ENCODE measurements around the gene ILRUN.
"Not testable (repeated sequence)": the region's sequence is repeated elsewhere in the genome, so short reads cannot be mapped to it uniquely, and the experiment has no call there.

The ILRUN gene

DNA sequence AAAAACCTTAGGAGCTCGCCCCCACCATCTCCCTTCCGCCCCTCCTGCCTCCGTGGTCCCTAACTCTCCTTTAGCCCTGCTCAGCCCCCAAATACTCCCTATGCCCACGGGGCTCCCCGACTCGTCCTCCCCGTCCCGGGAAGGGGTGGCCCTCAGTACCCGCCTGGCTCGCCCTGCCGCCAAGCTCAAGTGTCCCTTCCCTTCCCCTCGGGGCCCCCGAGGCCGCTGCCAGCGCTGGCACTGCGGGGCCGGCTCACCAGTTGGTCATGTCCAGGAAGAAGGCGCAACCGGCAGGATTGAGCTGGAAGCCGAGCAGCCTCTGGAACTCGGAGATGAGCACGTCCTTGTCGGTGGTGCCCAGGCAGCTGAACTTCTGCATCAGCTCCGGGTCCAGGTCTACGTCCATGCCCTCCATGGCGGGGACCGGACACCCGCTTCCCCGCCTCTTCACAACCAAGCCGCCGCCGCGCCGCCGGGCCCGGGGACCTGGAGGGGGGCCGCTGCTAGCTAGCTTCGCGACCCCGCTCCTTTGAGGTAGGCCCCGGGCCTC lies 303 bp downstream of the ILRUN start:
- no peak for DNase-seq

DNA sequence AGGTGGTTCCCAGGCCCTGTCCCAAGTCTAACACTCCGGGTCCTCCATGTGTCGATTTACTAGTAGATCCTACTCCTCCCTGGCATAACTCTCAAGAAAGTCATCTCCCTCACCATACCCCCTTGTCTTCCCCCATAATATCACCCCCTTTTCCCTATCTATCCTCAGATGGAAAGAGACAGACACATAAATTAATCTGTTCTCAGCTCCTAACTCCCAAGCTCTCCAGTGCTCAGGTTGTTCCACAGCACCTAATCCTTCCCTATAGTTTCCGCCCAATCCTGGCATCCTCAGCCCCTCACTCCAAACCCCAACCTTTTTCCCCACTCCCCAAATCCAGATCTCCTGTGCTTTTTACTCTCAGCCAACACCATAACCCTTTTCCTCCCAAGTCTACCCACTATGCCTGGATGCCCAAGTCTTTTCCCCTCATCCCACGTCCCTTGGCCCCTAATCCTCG lies 808 bp downstream of the ILRUN start:
- DNase-seq = no peak

DNA sequence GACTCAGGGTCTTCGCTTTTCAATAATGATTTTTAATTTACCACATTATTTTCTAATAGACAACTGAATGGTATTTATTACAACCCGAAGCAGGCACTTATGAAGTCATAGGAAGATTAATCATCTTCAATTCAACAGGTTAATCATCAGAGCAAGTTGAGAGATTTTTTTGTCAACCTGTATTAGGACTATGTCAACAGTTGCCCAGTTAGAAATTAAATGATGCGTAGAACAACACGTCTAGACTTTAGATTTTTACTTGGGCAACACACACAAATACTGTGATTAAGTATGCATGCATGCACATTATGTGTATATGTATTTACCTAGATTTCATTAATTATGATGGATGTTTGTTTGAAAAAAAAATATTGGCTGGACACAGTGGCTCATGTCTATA lies 4.3 kb downstream of the ILRUN start:
- no peak for DNase-seq

DNA sequence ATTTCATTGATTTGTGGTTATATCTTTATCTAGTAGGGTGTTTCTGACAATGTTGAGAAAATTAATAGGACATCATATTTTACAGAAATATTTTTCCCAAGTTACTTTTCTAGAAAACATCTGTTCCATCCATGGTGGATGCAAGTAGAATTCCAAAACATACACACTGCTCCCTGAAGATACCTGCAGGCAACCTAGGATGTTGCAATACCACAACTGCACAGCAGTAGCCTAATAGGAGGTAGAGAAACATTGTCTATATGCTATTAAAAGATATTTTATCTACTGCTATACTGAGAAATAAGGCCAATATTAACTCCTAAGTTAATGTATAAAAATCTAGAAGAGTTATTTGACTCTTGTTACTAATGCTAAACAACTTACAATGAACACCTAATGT lies 6.8 kb downstream of the ILRUN start:
- DNase-seq = no peak

DNA sequence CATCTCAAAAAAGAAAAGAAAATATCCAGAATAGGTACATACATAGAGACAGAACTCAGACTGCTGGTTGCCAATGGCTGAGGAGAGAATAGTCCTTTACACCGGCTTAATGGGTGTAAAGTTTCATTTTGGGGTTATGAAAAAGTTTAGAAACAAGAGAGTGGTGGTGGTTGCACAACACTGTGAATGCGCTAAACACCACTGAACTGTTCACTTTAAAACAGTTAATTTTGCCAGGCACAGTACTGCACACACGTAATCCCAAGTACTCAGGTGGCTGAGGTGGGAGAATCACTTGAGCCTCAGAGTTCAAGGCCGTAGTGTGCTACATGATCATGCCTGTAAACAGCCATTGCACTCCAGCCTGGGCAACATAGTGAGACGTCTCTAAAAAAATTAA lies 7.6 kb downstream of the ILRUN start:
- DNase-seq = no peak

DNA sequence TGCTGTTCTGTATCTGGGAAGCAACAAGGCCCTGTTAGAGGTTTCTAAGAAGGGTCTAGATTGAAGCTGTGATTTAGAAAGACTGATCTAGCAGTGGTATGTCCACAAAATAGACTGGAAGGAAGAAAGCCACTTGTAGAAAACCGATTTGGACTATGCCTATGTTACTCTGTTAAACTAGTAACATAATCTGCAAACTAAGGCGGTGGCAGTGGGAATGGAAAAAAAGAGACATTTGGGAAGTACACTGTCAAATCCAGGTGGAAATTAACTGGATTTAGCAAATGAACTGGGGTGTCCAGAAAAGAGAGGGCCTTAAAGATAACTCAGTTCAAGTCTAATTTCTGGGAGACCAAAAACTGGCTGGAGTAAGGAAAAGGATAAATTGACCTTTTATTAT lies 11.6 kb downstream of the ILRUN start:
- DNase-seq = no peak

DNA sequence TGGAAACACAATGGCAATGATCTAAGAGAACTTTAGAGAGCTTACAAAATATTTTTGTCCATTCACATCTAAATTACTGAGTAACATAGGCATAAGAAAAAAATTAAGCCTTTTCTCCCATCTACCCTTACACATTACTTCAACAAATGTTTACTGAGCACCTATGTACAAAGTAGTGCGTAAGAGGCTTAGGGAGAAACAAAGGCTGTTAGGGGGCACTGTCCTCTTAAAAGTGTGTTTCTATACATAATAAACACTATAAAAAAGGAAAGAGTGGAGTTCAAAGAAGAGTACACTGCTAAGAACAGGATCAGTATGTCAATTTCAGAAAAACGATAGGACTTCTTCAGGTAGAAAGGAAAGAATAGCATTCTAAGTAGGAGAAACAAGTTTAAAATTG lies 12.2 kb downstream of the ILRUN start:
- no peak for DNase-seq

DNA sequence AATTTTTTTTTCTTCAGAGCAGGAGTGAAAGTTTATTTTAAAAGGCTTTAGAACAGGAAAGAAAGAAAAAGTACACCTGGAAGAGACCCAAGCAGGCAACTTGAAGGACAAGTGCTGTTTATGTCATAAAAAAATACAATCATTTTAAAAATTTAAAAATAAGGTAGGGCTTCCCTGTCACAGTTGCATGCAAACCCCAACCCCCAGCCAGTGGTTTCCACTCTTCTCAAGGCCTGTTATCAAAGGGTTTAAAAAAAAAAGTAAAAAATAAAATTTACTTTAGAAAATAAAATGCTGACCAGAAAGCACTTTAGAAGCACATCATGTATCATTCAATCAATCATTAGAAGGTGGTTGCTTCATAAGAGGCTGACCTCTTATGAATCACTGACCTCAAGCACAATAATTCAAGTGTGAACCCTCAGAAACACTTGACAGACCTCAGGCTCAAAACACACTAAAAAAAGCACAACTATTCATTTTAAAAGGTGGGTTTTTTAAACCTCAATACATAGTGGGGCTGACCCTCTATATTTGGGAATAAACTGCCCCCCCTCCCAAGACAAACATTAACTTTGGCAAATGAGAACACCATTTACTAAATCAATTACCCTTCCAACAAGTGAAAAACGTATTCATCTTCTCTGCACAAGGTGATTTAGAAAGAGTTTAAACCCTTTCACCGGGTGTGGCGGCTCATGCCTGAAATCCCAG lies 15.6 kb downstream of the ILRUN start:
- no peak for DNase-seq

DNA sequence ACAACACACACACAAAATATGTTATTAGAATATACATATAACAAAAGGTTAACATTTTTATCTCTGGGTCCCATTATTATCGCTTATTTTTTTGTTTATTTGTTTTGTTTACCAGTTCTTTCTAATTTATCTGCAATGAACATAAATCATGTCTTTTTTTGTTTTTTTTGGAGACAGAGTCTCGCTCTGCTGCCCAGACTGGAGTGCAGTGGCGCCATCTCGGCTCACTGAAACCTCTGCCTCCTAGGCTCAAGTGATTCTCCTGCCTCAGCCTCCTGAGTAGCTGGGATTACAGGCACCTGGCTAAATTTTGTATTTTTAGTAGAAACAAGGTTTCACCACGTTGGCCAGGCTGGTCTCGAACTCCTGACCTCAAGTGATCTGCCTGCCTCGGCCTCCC lies 16.3 kb downstream of the ILRUN start:
- not testable (repeated sequence) for DNase-seq

DNA sequence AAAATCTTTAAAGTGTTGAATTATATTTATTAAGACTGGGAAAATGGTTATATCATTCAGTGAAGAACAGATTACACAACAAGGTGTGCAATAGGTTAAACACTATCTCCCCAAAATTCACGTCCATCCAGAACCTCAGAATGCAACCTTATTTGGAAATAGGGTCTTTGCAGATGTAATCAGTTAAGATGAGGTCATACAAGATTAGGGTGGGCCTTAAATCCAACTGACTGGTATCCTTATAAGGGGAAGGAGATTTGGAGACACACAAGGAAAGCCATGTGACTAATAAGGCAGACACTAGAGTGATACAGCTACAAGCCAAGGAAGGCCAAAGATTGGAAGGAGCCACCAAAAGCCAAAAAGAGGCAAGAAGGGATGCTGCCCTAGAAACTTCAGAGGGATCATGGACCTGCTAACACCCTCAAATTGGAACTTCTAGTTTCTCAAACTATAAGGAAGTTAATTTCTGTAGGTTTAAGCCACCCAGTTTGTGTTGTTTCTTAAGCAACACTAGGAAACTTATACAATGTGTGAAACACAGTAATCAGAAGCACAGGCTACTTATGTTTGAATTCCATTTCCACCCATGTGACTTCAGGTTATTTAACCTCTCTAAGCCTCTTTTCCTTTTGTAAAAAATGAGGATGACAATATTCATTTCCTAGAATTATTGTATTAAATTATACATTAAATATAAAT lies 16.9 kb downstream of the ILRUN start:
- no peak for DNase-seq

DNA sequence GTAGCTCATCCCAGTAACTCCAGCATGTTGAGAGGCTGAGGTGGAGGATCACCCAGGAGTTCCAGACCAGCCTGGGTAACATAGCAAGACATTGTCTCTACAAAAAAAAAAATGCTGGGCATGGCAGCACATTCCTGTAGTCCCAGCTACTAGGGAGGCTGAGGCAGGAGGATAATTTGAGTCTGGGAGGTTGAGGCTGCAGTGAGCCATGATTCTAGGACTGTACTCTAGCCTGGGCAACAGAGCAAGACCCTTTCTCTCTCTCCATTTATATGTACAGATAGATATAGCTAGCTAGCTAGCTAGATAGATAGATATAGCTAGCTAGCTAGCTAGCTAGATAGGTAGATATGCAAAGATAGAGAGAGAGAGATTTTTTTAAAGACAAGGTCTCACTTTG lies 20.4 kb downstream of the ILRUN start:
- no peak for DNase-seq

DNA sequence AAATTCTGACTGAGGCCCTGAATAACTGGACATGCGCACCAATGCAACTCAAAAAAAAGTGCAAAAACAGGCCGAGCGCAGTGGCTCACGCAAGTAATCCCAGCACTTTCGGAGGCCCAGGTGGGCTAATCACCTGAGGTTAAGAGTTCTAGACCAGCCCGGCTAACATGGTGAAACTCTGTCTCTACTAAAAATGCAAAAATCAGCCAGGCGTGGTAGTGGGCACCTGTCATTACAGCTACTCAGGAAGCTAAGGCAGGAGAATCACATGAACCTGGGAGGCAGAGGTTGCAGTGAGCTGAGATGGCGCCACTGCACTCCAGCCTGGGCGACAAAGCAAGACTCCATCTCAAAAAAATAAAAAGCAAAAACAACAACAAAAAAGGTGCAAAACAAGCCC lies 21.6 kb downstream of the ILRUN start:
- not testable (repeated sequence) for DNase-seq

DNA sequence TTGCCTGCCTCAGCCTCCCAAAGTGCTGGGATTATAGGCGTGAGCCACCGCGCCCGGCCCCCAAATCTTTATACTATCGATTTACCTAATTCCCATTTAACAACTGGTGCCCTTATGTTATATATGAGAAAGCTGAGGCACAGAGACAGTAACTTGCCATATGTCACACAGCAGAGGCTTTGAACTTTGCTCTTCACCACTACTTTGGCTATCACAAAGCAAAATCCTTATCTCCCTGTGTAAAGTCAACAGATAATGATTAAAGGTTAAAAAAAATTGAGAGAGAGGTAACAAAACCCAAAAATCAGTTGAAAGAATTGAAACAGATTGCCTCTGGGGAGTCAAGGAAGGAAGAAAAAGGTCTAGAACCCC lies 22.3 kb downstream of the ILRUN start:
- no peak for DNase-seq

DNA sequence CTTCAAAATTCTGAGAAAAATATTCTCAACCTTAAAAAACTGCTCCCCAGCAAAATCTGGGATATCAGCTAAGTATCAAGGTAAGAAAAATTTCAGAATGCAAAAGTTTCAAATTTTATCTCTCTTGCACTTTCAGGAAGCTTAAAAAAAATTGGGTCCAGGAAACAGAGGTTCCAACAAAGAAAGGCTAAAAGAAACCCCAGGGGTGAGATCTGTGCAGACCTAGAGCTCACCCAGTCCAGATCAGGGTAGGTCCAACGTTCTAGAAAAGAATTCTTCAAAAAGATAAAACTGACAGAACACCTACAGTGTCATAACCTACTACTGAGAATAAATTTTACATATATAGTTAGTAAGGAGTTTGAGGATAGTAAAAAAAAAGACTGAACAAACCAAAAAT lies 23.5 kb downstream of the ILRUN start:
- DNase-seq = no peak

DNA sequence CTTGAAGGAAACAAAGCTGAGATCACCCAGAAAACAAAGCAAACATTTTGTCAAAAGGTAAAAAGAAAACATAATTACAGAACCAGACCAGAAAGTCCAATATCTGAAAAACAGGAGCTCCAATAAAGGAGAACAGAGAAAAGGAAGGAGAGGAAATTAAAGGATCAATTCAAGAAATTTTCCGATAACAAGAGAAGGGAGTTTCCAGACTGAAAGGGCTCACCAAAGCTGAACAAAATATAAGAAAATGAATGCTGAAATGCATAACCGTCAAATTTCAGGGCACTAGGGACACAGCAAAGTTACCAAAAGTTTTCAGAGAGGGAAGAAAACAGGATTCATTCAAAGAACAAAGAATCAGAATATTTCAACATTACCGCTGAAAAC lies 23.9 kb downstream of the ILRUN start:
- no peak for DNase-seq

DNA sequence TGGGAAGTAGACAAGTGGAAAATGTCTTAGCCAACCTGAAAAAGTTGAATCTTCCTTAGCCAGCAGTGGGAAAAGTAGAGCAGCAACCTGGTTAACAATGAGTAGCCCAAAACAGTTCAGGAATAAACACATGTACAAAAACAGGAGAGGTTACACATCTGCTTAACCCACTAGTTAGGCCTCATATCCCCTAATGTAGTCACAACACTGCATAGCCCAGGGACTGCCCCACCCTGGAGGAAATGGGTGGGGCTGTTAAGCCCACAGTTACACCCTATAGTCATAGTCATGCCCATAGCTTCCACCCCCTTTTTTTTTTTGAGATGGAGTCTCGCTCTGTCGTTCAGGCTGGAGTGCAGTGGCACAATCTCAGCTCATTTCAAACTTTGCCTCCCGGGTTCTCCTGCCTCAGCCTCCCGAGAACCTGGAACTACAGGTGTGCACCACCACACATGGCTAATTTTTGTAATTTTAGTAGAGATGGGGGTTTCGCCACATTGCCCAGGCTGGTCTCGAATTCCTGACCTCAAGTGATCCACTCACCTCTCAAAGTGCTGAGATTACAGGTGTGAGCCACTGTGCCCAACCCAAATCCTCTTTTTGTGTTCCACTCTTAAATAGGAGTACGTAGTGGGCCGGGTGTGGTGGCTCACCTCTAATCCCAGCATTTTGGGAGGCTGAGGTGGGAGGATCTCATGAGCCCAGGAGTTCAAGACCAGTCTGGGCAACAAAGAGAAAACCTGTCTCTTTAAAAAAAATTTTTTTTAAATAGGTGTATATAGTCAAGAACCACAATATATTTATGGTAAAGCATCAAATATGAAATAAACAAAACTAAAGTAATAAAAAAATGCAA lies 24.5 kb downstream of the ILRUN start:
- DNase-seq = no peak

DNA sequence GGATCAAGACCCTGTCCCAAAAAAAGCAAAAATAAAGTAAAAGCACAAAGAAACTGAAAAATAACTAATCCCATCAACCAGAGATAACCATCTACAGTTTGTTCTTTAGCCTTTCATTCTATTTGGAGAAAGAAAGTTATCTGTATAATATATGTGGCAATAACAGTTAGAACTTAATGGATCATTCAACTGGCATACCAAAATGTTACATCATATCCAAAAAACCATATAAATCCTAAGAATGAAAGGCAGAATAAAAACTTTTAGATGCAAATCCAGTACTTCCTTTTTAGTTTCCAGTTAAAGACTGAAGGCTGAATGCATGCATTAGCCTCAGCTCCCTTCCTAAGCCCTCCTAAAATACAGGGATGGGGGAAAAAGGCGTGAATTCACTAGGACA lies 25.2 kb downstream of the ILRUN start:
- DNase-seq = no peak

DNA sequence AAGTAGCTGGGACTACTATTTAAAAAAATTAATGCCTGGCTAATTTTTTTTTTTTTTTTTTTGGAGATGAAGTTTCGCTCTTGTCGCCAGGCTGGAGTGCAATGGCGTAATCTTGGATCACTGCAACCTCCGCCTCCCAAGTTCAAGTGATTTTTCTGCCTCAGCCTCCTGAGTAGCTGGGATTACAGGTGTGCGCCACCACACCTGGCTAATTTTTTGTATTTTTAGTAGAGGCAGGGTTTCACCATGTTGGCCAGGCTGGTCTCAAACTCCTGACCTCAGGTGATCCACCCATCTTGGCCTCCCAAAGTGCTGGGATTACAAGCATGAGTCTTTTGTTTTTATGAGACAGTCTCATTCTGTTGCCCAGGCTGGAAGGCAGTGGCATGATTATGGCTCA lies 27.8 kb downstream of the ILRUN start:
- DNase-seq = not testable (repeated sequence)

DNA sequence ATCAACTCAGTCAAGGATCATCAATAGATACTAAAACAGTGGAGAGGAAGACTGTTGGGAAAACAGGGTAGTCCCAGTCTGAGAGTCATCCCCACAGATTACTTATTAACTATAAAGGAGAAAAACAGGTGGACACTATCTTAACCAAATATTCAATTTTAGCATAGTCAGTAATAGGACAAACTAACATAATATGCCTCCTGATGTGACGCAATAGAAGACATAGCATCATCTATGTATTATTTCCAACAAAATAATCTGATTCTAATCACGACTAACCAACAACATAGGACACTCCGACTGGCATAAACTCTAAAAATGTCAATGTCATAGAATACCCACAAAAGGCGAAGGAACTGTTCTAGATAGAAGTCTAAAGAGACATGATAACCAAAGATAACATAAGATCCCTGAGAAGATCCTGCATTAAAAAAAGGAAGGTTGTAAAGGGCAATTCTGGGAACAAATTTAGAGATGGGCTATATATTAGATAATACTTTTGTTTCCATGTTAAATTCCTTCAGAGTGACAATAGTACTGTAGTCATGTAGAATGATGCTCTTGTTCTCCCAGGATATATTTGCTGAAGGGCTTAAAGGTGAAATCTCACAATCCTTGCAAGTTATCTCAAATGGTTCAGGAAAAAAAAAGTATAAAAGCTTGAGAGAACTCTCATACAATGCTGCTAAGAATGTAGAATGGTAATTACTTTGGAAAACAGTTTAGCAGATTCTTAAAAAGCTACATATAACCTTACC lies 28.9 kb downstream of the ILRUN start:
- no peak for DNase-seq

DNA sequence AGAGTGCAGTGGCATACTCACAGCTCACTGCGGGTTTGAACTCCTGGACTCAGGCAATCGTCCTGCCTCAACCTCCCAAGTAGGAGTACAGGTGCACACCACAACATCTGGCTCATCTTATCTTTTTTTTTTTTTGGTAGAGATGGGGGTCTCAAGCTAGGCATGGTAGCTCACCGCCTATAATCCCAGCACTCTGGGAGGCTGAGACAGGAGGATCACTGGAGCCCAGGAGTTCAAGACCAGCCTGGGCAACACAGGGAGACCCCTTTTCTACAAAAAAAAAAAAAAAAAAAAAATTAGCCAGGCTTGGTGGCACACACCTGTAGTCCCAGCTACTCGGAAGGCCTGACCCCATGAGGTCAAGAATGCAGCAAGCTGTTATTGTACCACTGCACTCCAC lies 31.5 kb downstream of the ILRUN start:
- DNase-seq = no peak

DNA sequence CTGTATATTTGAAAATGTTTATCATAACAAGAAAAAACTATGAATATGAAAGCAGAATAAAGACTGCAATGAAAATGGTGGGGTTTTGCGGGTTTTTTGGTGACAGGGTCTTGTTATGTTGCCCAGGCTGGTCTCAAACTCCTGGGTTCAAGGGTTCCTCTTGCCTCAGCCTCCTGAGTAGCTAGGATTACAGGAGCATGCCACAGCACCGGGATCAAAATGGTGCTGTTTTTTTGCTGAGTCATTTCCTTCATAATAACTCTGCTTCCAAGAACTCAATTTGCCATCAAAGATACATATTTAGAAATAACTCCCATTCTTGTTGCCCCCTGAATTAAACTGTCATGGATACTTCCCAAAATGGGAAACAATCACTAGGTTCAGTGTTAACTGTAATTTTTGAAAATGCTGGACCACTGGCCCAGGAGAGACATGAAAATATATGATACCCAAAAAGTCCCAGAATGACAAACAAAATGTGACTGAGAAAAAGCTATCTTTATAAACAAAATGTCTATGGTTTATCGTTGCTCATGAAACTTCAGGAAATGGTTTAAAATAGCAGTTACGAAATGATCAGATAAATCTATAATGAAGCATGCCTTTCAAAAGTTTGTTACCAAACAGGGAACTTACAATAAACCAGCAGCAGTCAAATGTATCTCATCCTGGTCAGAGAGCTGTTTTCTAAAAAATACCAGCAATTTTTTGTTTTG lies 32.2 kb downstream of the ILRUN start:
- DNase-seq = no peak

DNA sequence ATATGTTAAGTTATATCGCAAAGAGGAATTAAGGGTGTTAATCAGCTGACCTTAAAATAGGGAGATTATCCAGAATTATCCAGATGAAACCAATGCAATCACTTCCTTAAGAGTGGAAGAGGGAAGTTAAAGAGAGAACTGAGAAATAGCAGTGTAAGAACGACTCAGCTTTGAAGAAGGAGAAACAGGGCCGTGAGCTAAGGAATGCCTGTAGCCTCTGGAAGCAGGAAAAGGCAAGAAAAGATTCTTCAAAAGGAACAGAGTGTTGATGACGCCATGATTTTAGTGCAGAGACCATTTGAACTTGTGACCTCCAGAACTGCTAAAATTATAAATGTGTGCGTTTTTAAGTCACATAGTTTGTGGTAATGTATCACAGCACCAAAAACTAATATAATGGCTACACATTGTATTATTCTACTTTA lies 32.7 kb downstream of the ILRUN start:
- DNase-seq = no peak
